ENCODE data around the gene GALNT15. TPM values are rescaled to one million over a fixed set of nuclear protein-coding genes. Genes with fewer than 3 reads are reported as not detected.

Gene GALNT15
- total and polyA plus RNA-seq, 2 donors (not counting 1 experiment from before 2014, with no cell fraction given), result 10.7 to 37.7 TPM

GRCh38 chr3:16130066-16130465 lies 44.4 kb upstream of the GALNT15 start:
- Histone ChIP-seq H3K4me2 (ENCODE audit: extremely low read depth, insufficient read depth, low read length) (peak overlapping the region; percentile 36), H3K9ac (ENCODE audit: insufficient read depth, low read length) (peak overlapping the region; percentile 32), H4K20me1 (ENCODE audit: control insufficient read depth, extremely low read depth, insufficient read depth, low read length) (no peaks in the 10 kb centered on the region), H3K9me3 (ENCODE audit: control insufficient read depth, insufficient read depth, low read depth, low read length) (no peaks in the 10 kb centered on the region), H3K27me3 (ENCODE audit: control insufficient read depth, insufficient read depth, low read length) (no peaks in the 10 kb centered on the region), H3K4me3 (replicated peaks in 1 of 4; ENCODE audit: control extremely low read depth in 1 of 4, insufficient read depth in 1 of 4, low read depth in 3 of 4, low read length in 4 of 4) (no peak overlapping the region), H3K36me3 (ENCODE audit: control insufficient read depth, insufficient read depth, low read length) (no peaks in the 10 kb centered on the region), H3K79me2 (ENCODE audit: control insufficient read depth, insufficient read depth, low read length) (no peaks in the 10 kb centered on the region), H2AFZ (ENCODE audit: low read length) (peak overlapping the region; percentile 45), H3K27ac (ENCODE audit: insufficient read depth, low read length) (peak overlapping the region; percentile 83), H3K4me1 (ENCODE audit: control insufficient read depth, extremely low read depth, insufficient read depth, low read length) (peaks cover 35% of the 10 kb centered on the region)
- DNase-seq (ENCODE audit: low read depth in 2 of 2), result peak; percentile 87 to 95
- TF ChIP-seq EZH2 (IDR thresholded peaks at IDR 0.05; ENCODE audit: low read length, missing control alignments), result no peak
- TF ChIP-seq CTCF (conservative IDR thresholded peaks at IDR 0.05 in 1 of 2, IDR thresholded peaks at IDR 0.05 in 1 of 2; ENCODE audit: low read depth in 1 of 2, low read length in 2 of 2), result no peak

GRCh38 chr3:16132190-16132589 lies 42.3 kb upstream of the GALNT15 start:
- no peaks in the 10 kb centered on the region for H4K20me1 ChIP-seq (ENCODE audit: control insufficient read depth, extremely low read depth, insufficient read depth, low read length)
- no peak overlapping the region for H3K4me2 ChIP-seq (ENCODE audit: extremely low read depth, insufficient read depth, low read length)
- no peaks in the 10 kb centered on the region for H3K9me3 ChIP-seq (ENCODE audit: control insufficient read depth, insufficient read depth, low read depth, low read length)
- no peaks in the 10 kb centered on the region for H3K36me3 ChIP-seq (ENCODE audit: control insufficient read depth, insufficient read depth, low read length)
- no peak overlapping the region for H2AFZ ChIP-seq (ENCODE audit: low read length)
- TF ChIP-seq EZH2 (IDR thresholded peaks at IDR 0.05; ENCODE audit: low read length, missing control alignments), result no peak
- H3K4me1 ChIP-seq (ENCODE audit: control insufficient read depth, extremely low read depth, insufficient read depth, low read length), result peaks cover 33% of the 10 kb centered on the region
- H3K9ac ChIP-seq (ENCODE audit: insufficient read depth, low read length), result no peak overlapping the region
- H3K79me2 ChIP-seq (ENCODE audit: control insufficient read depth, insufficient read depth, low read length), result no peaks in the 10 kb centered on the region
- no peak for DNase-seq (ENCODE audit: low read depth in 2 of 2)
- H3K4me3 ChIP-seq (replicated peaks in 1 of 4; ENCODE audit: control extremely low read depth in 1 of 4, insufficient read depth in 1 of 4, low read depth in 3 of 4, low read length in 4 of 4), result no peak overlapping the region
- no peak overlapping the region for H3K27ac ChIP-seq (ENCODE audit: insufficient read depth, low read length)
- H3K27me3 ChIP-seq (ENCODE audit: control insufficient read depth, insufficient read depth, low read length), result no peaks in the 10 kb centered on the region

DNA sequence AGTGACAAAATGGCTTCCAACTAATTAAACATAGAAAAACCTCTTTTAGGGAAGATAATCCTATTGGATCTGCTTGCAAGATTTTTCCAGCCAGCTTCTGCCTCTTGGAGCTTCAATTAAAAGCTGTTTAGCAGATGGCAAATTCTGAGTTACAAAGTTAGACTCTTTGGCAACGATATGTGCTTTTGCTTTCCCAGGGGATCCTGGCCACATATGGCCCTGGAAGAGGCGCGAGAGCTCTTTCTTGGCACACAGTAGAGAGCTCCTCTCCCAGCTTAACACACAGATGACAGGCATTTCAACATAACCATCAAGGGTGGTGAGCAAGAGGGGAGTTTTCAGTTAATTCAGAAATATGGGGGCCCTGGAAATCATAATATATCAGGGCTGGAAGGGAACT lies 41.6 kb upstream of the GALNT15 start:
- Histone ChIP-seq H3K27ac (ENCODE audit: insufficient read depth, low read length) (peak overlapping the region; percentile 1), H4K20me1 (ENCODE audit: control insufficient read depth, extremely low read depth, insufficient read depth, low read length) (no peaks in the 10 kb centered on the region), H3K4me1 (ENCODE audit: control insufficient read depth, extremely low read depth, insufficient read depth, low read length) (peaks cover 33% of the 10 kb centered on the region), H3K4me3 (replicated peaks in 1 of 4; ENCODE audit: control extremely low read depth in 1 of 4, insufficient read depth in 1 of 4, low read depth in 3 of 4, low read length in 4 of 4) (no peak overlapping the region), H3K36me3 (ENCODE audit: control insufficient read depth, insufficient read depth, low read length) (no peaks in the 10 kb centered on the region), H3K4me2 (ENCODE audit: extremely low read depth, insufficient read depth, low read length) (peak overlapping the region; percentile 27), H3K9ac (ENCODE audit: insufficient read depth, low read length) (no peak overlapping the region), H2AFZ (ENCODE audit: low read length) (no peak overlapping the region), H3K27me3 (ENCODE audit: control insufficient read depth, insufficient read depth, low read length) (no peaks in the 10 kb centered on the region), H3K79me2 (ENCODE audit: control insufficient read depth, insufficient read depth, low read length) (no peaks in the 10 kb centered on the region), H3K9me3 (ENCODE audit: control insufficient read depth, insufficient read depth, low read depth, low read length) (peaks cover 2% of the 10 kb centered on the region)
- DNase-seq (ENCODE audit: low read depth in 2 of 2), result peak in 1 of 2 donors; percentile 91
- TF ChIP-seq EZH2 (IDR thresholded peaks at IDR 0.05; ENCODE audit: low read length, missing control alignments), result no peak
- no peak for TF ChIP-seq CTCF (conservative IDR thresholded peaks at IDR 0.05 in 1 of 2, IDR thresholded peaks at IDR 0.05 in 1 of 2; ENCODE audit: low read depth in 1 of 2, low read length in 2 of 2)

Measured in fibroblast of lung (primary cell).